Liver (tissue), 9 donors: ENCODE data around the gene IL3. TPM values are rescaled to one million over a fixed set of nuclear protein-coding genes. Genes with fewer than 3 reads are reported as not detected.

ENCODE experiments used
- DNase-seq: peaks from one replicate; pipeline ENCODE4 v3.0.0-alpha.2; 2017; ENCODE audit warnings: low spot score
- H3K27ac ChIP-seq, 2 donors: one replicate each; pipeline ENCODE4 v1.7.0; 2013; ENCODE audit warnings: inconsistent platforms in 2 of 2, low read length in 2 of 2, control low read depth in 1 of 2, low read depth in 1 of 2, mild to moderate bottlenecking in 1 of 2
- H3K27me3 ChIP-seq, 4 donors: one replicate each; pipeline versions ENCODE4 v1.6.1 to v1.7.0; 2013; ENCODE audit warnings: low read length in 3 of 4, inconsistent platforms in 1 of 4, mild to moderate bottlenecking in 1 of 4, moderate library complexity in 1 of 4; ENCODE audit not compliant: control insufficient read depth in 4 of 4, insufficient read depth in 4 of 4
- H3K36me3 ChIP-seq, 4 donors: one replicate each; pipeline versions ENCODE4 v1.6.1 to v1.7.0; 2013; ENCODE audit warnings: low read length in 3 of 4, mild to moderate bottlenecking in 3 of 4, low read depth in 1 of 4, moderate library complexity in 1 of 4; ENCODE audit not compliant: control insufficient read depth in 4 of 4, insufficient read depth in 3 of 4
- H3K4me1 ChIP-seq, 4 donors: one replicate each; pipeline versions ENCODE4 v1.6.1 to v1.7.0; 2013; ENCODE audit warnings: low read length in 3 of 4, mild to moderate bottlenecking in 3 of 4, moderate library complexity in 1 of 4; ENCODE audit not compliant: control insufficient read depth in 4 of 4, insufficient read depth in 4 of 4
- H3K4me3 ChIP-seq, 3 donors: one replicate each; pipeline versions ENCODE4 v1.6.1 to v1.7.0; 2013; ENCODE audit warnings: low read length in 3 of 3, control low read depth in 1 of 3, low read depth in 1 of 3, mild to moderate bottlenecking in 1 of 3
- H3K9ac ChIP-seq, 2 donors: one replicate each; pipeline ENCODE4 v1.7.0; 2013; ENCODE audit warnings: low read length in 2 of 2, mild to moderate bottlenecking in 2 of 2, moderate library complexity in 2 of 2, control low read depth in 1 of 2, low read depth in 1 of 2
- H3K9me3 ChIP-seq, 4 donors: one replicate each; pipeline versions ENCODE4 v1.6.1 to v1.7.0; 2013; ENCODE audit warnings: low read length in 3 of 4; ENCODE audit not compliant: control insufficient read depth in 4 of 4
- ATF3 ChIP-seq: IDR thresholded peaks from 2 replicates; pipeline ENCODE4 v1.6.1; 2016; ENCODE audit warnings: antibody characterized with exemption
- CTCF ChIP-seq: fragments of 150-350 bp; IDR thresholded peaks from 2 replicates; pipeline ENCODE4 v1.5.1; 2017; ENCODE audit warnings: improper control_type of control experiment, low read depth, low read length; ENCODE audit not compliant: missing input control
- EGR1 ChIP-seq, 2 donors: IDR thresholded peaks; 2 replicates each; pipeline ENCODE4 v1.6.1; 2016 to 2018; ENCODE audit warnings: antibody characterized with exemption in 2 of 2, low read depth in 2 of 2
- FOXA1 ChIP-seq: IDR thresholded peaks from 2 replicates; pipeline ENCODE4 v1.6.1; 2016; ENCODE audit warnings: antibody characterized with exemption
- FOXA2 ChIP-seq: IDR thresholded peaks from 2 replicates; pipeline ENCODE4 v1.6.1; 2016; ENCODE audit warnings: antibody characterized with exemption
- GABPA ChIP-seq, 2 donors: IDR thresholded peaks in 1 of 2; conservative IDR thresholded peaks in 1 of 2; 2 replicates each; pipeline ENCODE4 v1.6.1; 2016; ENCODE audit warnings: antibody characterized with exemption in 2 of 2, mild to moderate bottlenecking in 1 of 2, moderate library complexity in 1 of 2
- HNF4A ChIP-seq, 2 donors: conservative IDR thresholded peaks; 2 replicates each; pipeline ENCODE4 v1.6.1; 2016; ENCODE audit warnings: antibody characterized with exemption in 2 of 2, mild to moderate bottlenecking in 2 of 2
- HNF4G ChIP-seq: IDR thresholded peaks from 2 replicates; pipeline ENCODE4 v1.6.1; 2016; ENCODE audit warnings: antibody characterized with exemption
- JUND ChIP-seq, 2 donors: IDR thresholded peaks; 2 replicates each; pipeline ENCODE4 v1.6.1; 2016; ENCODE audit warnings: antibody characterized with exemption in 2 of 2
- NR2F2 ChIP-seq: IDR thresholded peaks from 2 replicates; pipeline ENCODE4 v1.6.1; 2016; ENCODE audit warnings: antibody characterized with exemption
- RAD21 ChIP-seq, 2 donors: IDR thresholded peaks; 2 replicates each; pipeline ENCODE4 v1.6.1; 2016; ENCODE audit warnings: antibody characterized with exemption in 2 of 2, mild to moderate bottlenecking in 2 of 2
- REST ChIP-seq: IDR thresholded peaks from 2 replicates; pipeline ENCODE4 v1.6.1; 2016; ENCODE audit warnings: antibody characterized with exemption, mild to moderate bottlenecking
- RXRA ChIP-seq, 2 donors: IDR thresholded peaks; 2 replicates each; pipeline ENCODE4 v1.6.1; 2017 to 2018; ENCODE audit warnings: antibody characterized with exemption in 2 of 2, mild to moderate bottlenecking in 1 of 2
- SP1 ChIP-seq: IDR thresholded peaks from 2 replicates; pipeline ENCODE4 v1.6.1; 2018; ENCODE audit warnings: antibody characterized with exemption, mild to moderate bottlenecking
- TAF1 ChIP-seq: conservative IDR thresholded peaks from 2 replicates; pipeline ENCODE4 v1.6.1; 2016; ENCODE audit warnings: antibody characterized with exemption, mild to moderate bottlenecking
- YY1 ChIP-seq: IDR thresholded peaks from 2 replicates; pipeline ENCODE4 v1.6.1; 2016; ENCODE audit warnings: antibody characterized with exemption, mild to moderate bottlenecking
- ZBTB33 ChIP-seq: IDR thresholded peaks from 2 replicates; pipeline ENCODE4 v1.6.1; 2016; ENCODE audit warnings: antibody characterized with exemption
- WGBS: extraction: QIAGEN DNeasy Blood & Tissue Kit; methylation state at CpG from one replicate; pipeline ENCODE4 v1.1.7; 2013; 5-methylcytosine and 5-hydroxymethylcytosine counted together
- polyA plus RNA-seq, 2 donors: library from polyadenylated mRNA; stranded (reverse) in 1 of 2; unstranded in 1 of 2; fragments of 200-250 nt in 1 of 2; fragments of >200 nt in 1 of 2; fragmentation: Nextera tagmentation in 1 of 2; extraction: Ambion mirVana in 1 of 2; gene quantifications; one replicate each; pipeline versions ENCODE4 v1.2.1 to v1.2.3, GENCODE V29; 2013 to 2015
- total RNA-seq, 2 donors: library from RNA; depleted of rRNA; stranded (reverse); fragments of >200 nt; gene quantifications; one replicate each; pipeline ENCODE4 v1.2.3, GENCODE V29; 2014
- donor health status: healthy.
- donor health status: healthy.
- donor health status: healthy.
- donor health status: healthy.
- donor health status: healthy.

The IL3 gene
- total and polyA plus RNA-seq, 4 donors = not detected

GRCh38 chr5:132089363-132089762, 28.9 kb downstream of the IL3 start:
- Histone ChIP-seq H3K27ac (no peak overlapping the region), H3K4me3 (no peak overlapping the region), H3K36me3 (no peaks in the 10 kb centered on the region), H3K9me3 (no peaks in the 10 kb centered on the region), H3K4me1 (no peaks in the 10 kb centered on the region), H3K9ac (no peak overlapping the region), H3K27me3 (no peaks in the 10 kb centered on the region)
- no peak for DNase-seq
- no peak for TF ChIP-seq REST
- no peak for TF ChIP-seq EGR1 (IDR thresholded peaks at IDR 0.05; ENCODE audit: low read depth in 2 of 2)
- TF ChIP-seq ZBTB33 = no peak
- TF ChIP-seq HNF4A (conservative IDR thresholded peaks at IDR 0.05) = no peak
- TF ChIP-seq ATF3 = no peak
- TF ChIP-seq YY1 = no peak
- TF ChIP-seq RXRA (IDR thresholded peaks at IDR 0.05) = no peak
- TF ChIP-seq JUND (IDR thresholded peaks at IDR 0.05) = no peak
- no peak for TF ChIP-seq NR2F2
- no peak for TF ChIP-seq FOXA2
- no peak for TF ChIP-seq GABPA (IDR thresholded peaks at IDR 0.05 in 1 of 2, conservative IDR thresholded peaks at IDR 0.05 in 1 of 2)
- TF ChIP-seq TAF1 = no peak
- TF ChIP-seq SP1 = no peak
- no peak for TF ChIP-seq HNF4G
- TF ChIP-seq FOXA1 = no peak
- 95% methylated on average over 1 of the region's 1 CpG for WGBS

- H3K27me3 ChIP-seq = no peaks in the 10 kb centered on the region
Measured at GRCh38 chr5:132090107-132090506, 29.7 kb downstream of the IL3 start.

More at GRCh38 chr5:132090107-132090506, 29.7 kb downstream of the IL3 start:
- Histone ChIP-seq H3K4me3 (no peak overlapping the region), H3K9ac (no peak overlapping the region), H3K9me3 (no peaks in the 10 kb centered on the region), H3K36me3 (no peaks in the 10 kb centered on the region), H3K4me1 (no peaks in the 10 kb centered on the region), H3K27ac (no peak overlapping the region)
- no peak for TF ChIP-seq FOXA2
- no peak for TF ChIP-seq JUND (IDR thresholded peaks at IDR 0.05)
- TF ChIP-seq HNF4A (conservative IDR thresholded peaks at IDR 0.05) = no peak
- no peak for TF ChIP-seq SP1
- no peak for TF ChIP-seq EGR1 (IDR thresholded peaks at IDR 0.05; ENCODE audit: low read depth in 2 of 2)
- no peak for TF ChIP-seq REST
- TF ChIP-seq CTCF = no peak
- TF ChIP-seq TAF1 = no peak
- TF ChIP-seq HNF4G = no peak
- TF ChIP-seq RAD21 (IDR thresholded peaks at IDR 0.05) = no peak
- TF ChIP-seq YY1 = no peak
- no peak for DNase-seq
